ENCODE measurements around the gene DHCR7. TPM values are rescaled to one million over a fixed set of nuclear protein-coding genes. Genes with fewer than 3 reads are reported as not detected.
A peak's percentile ranks its signal among the peaks of the same experiment; 100 is the strongest.

DHCR7 gene
- total and polyA plus RNA-seq, 5 experiments from 2014 or later: 17.1 to 22.1 (median 18.6) TPM

DNA sequence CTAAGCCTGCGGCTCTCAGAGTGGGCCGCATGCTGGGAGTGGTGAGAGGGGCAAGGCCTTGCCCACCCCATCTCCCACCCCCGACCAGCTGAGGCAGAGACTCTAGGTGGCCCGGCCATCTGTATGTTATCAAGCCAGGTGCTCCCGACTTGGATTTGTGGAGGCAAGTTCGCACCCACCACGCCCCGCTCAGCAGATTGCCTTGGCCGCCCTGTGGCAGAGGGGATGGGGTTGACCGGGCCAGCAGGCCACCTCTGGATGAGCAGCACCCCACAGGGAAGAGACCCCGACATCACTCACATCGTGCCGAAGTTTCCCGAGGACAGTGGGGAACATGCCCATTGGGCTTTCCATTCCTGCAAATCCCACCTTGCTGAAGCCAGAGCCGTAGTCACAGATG is 40.8 kb downstream of the DHCR7 start:
- ATAC-seq: no peak
- POLR2A ChIA-PET: no interaction called here

DNA sequence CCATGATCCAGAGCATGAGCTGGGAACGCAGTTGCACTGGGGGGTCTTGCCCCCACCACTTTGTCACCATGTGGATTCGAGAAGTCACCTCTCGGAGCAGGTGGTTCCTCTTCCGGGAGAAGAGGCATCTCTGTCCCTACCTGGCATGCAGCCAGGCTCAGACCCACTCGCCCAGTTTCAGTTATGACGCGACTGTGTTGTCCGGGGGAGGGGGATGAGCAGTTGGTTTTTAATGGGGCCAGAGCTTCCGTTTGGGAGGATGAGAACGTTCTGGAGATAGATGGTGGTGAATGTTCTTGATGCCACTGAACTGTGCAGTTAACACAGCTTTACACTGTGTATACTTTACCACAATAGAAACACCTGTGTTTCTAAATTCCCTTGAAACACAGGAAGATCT is 41.5 kb downstream of the DHCR7 start:
- Mint-ChIP-seq H3K36me3 (peaks cover 0 to 4% (median 0%) of the 10 kb centered on the region in 3 donors), H3K9me3 (peaks cover 0 to 23% (median 3%) of the 10 kb centered on the region in 9 donors), H3K27me3 (peaks cover 5 to 20% (median 6%) of the 10 kb centered on the region in 5 donors), H3K27ac (no peak overlapping the region), H3K4me1 (no peaks in the 10 kb centered on the region), H3K4me3 (no peak overlapping the region)
- no peak for DNase-seq
- POLR2A ChIA-PET: no interaction called here
- no peak for ATAC-seq

More for the DNA sequence above, 40.8 kb downstream of the DHCR7 start:
- peaks cover 3 to 27% (median 9%) of the 10 kb centered on the region in 5 donors for H3K27me3 Mint-ChIP-seq
- H3K36me3 Mint-ChIP-seq: peaks cover 0 to 4% (median 0%) of the 10 kb centered on the region in 3 donors
- H3K27ac Mint-ChIP-seq: no peak overlapping the region
- H3K4me1 Mint-ChIP-seq: no peaks in the 10 kb centered on the region
- peaks cover 0 to 23% (median 0%) of the 10 kb centered on the region in 9 donors for H3K9me3 Mint-ChIP-seq
- no peak for DNase-seq
- H3K4me3 Mint-ChIP-seq: no peak overlapping the region

DNA sequence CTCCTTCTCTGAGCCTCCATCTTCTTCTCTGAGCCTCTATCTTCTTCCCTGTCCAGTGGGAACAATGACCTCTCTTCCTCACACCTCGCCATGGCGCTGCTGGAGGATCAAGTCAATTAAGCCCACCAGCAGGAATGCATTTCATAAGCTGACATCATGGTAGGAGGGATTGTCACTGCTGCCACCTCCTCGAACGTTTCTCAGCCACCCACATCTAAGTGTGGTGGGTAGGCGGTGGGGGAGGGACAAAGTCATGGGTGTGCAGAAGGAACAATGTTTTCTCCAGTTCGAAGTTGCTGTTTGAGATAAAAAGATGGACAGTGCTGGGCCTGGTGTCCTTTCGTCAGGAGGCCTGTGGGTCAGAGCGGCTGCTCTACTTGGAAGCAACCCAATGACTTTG is 44.0 kb downstream of the DHCR7 start:
- peaks cover 0 to 12% (median 3%) of the 10 kb centered on the region in 5 donors for H3K27me3 Mint-ChIP-seq
- no peaks in the 10 kb centered on the region for H3K4me1 Mint-ChIP-seq
- POLR2A ChIA-PET: no interaction called here
- no peak overlapping the region for H3K27ac Mint-ChIP-seq
- no peak for DNase-seq
- ATAC-seq: no peak
- no peak overlapping the region for H3K4me3 Mint-ChIP-seq
- H3K9me3 Mint-ChIP-seq: peaks cover 0 to 14% (median 0%) of the 10 kb centered on the region in 9 donors
- H3K36me3 Mint-ChIP-seq: no peaks in the 10 kb centered on the region

DNA sequence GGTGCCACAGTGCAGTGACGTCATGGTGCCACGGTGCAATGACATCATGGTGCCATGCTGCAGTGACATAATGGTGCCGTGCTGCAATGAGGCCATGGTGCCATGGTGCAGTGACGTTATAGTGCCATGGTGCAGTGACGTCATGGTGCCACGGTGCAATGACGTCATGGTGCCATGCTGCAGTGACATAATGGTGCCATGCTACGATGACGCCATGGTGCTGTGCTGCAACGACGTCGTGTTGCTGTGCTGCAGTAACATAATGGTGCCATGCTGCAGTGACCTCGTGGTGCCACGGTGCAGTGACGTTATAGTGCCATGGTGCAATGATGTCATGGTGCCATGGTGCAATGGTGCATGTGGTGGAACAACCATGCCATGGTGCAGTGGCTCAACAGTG is 45.3 kb downstream of the DHCR7 start:
- no peak for DNase-seq
- POLR2A ChIA-PET: no interaction called here
- no peaks in the 10 kb centered on the region for H3K4me1 Mint-ChIP-seq

DNA sequence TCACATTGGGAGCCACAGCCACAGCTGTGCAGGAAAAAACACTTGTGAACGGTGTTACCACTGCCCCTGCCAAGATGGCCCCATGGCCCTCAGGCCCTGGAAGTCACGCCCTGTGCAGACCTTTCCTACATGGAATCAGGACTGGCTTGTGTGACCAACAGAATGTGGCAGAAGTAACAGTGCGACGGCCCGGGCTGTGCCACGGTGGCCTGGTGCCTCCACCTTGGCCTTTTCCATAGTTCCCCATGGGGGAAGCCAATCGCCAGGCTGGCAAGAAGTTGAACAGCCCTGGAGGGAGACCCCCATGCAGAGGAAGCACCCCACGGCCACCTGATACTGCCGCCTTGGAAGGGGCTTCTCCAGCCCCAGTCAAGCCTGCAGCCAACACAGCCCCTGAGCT is 48.0 kb downstream of the DHCR7 start:
- POLR2A ChIA-PET: no interaction called here
- ATAC-seq: no peak
- H3K27ac Mint-ChIP-seq: no peak overlapping the region
- H3K27me3 Mint-ChIP-seq: peaks cover 0 to 12% (median 3%) of the 10 kb centered on the region in 5 donors
- H3K36me3 Mint-ChIP-seq: no peaks in the 10 kb centered on the region
- no peak for DNase-seq
- H3K4me1 Mint-ChIP-seq: no peaks in the 10 kb centered on the region
- peaks cover 0 to 14% (median 0%) of the 10 kb centered on the region in 9 donors for H3K9me3 Mint-ChIP-seq
- H3K4me3 Mint-ChIP-seq: no peak overlapping the region

More for the DNA sequence above, 45.3 kb downstream of the DHCR7 start:
- no peak overlapping the region for H3K27ac Mint-ChIP-seq
- no peaks in the 10 kb centered on the region for H3K36me3 Mint-ChIP-seq
- peaks cover 0 to 14% (median 0%) of the 10 kb centered on the region in 9 donors for H3K9me3 Mint-ChIP-seq
- H3K4me3 Mint-ChIP-seq: no peak overlapping the region
- no peak for ATAC-seq
- peaks cover 0 to 12% (median 3%) of the 10 kb centered on the region in 5 donors for H3K27me3 Mint-ChIP-seq

DNA sequence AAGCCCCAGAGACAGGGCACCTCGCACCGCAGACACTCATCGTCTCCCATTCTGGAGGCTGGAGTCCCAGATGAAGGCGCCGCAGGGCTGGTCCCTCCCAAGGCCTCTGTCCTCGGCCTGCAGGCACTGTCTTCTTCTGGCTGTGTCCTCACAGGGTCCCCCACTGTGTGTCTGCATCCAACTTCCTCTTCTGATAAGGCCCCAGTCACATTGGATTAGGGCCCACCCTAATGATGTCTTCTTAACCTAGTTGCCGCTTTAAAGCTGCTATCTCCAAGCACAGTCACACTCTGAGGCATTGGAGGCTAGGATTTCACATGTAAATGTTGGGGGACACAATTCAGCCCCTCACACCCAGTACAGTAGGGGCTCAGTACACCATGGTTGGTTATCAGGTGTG is 48.9 kb downstream of the DHCR7 start:
- no peak for DNase-seq
- no peak overlapping the region for H3K27ac Mint-ChIP-seq
- no peaks in the 10 kb centered on the region for H3K4me1 Mint-ChIP-seq
- ATAC-seq: no peak
- no peaks in the 10 kb centered on the region for H3K36me3 Mint-ChIP-seq
- no peak overlapping the region for H3K4me3 Mint-ChIP-seq
- H3K9me3 Mint-ChIP-seq: peaks cover 0 to 12% (median 0%) of the 10 kb centered on the region in 9 donors
- peaks cover 0 to 9% (median 3%) of the 10 kb centered on the region in 5 donors for H3K27me3 Mint-ChIP-seq
- POLR2A ChIA-PET: no interaction called here

DNA sequence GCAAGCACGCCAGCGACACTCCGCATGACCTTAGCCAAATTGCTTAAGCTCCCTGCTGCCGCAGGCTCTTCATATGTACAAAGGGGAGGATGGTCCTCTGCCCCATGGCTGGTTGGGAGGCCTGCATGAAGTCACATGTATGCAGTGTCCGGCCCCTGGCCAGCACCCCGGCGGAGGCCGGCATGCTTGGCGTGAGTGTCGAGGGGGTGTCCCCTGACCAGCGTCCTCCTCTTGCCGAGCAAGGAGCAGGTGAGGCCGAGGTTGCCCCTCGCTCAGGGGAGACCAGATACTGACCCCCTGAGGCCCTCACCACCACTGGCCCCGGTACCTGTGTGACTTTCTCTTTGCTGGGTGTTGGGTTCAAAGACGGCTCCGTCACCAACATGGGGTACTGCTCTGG is 50.2 kb downstream of the DHCR7 start:
- no peaks in the 10 kb centered on the region for H3K36me3 Mint-ChIP-seq
- no peak overlapping the region for H3K27ac Mint-ChIP-seq
- POLR2A ChIA-PET: interaction anchor here (0.5 kb wide), 1 partner anchor 35 kb away, joined by 3 read pairs; no protein-coding TSS in a partner anchor
- no peak overlapping the region for H3K4me3 Mint-ChIP-seq
- DNase-seq: no peak
- no peaks in the 10 kb centered on the region for H3K4me1 Mint-ChIP-seq
- ATAC-seq: no peak
- peaks cover 0 to 3% (median 0%) of the 10 kb centered on the region in 9 donors for H3K9me3 Mint-ChIP-seq
- peaks cover 0 to 8% (median 2%) of the 10 kb centered on the region in 5 donors for H3K27me3 Mint-ChIP-seq

DNA sequence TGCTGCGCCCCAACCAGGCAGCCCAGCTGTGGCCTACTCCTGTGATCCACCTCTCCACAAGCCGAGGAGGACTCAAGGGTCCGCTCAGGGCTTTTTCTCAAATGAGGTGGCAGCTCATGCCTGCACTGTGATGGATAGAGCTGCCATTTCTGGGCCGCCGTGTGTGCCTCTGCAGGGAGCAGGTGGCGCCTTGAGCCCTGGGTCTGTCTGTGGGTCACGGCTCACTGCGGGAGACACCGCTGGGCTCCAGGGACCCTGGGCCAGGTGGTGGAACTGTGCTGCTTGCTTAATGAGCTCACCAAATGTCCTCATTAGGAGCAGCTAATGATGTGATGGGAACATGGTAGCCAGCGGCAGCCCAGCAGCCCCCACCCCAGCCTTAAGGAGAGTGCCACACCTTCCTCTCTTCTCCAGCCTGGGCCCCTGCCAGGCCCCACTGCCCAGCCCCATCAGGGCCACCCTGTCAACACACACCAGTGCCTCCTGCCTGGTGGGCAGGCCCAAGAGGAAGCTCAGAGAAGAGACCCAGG is 50.8 kb downstream of the DHCR7 start:
- Mint-ChIP-seq H3K4me3 (no peak overlapping the region), H3K27me3 (peaks cover 0 to 11% (median 2%) of the 10 kb centered on the region in 5 donors), H3K27ac (no peak overlapping the region), H3K9me3 (peaks cover 0 to 3% (median 0%) of the 10 kb centered on the region in 9 donors), H3K4me1 (no peaks in the 10 kb centered on the region), H3K36me3 (no peaks in the 10 kb centered on the region)
- ATAC-seq (no peak), DNase-seq (no peak)
- POLR2A ChIA-PET: no interaction called here

DNA sequence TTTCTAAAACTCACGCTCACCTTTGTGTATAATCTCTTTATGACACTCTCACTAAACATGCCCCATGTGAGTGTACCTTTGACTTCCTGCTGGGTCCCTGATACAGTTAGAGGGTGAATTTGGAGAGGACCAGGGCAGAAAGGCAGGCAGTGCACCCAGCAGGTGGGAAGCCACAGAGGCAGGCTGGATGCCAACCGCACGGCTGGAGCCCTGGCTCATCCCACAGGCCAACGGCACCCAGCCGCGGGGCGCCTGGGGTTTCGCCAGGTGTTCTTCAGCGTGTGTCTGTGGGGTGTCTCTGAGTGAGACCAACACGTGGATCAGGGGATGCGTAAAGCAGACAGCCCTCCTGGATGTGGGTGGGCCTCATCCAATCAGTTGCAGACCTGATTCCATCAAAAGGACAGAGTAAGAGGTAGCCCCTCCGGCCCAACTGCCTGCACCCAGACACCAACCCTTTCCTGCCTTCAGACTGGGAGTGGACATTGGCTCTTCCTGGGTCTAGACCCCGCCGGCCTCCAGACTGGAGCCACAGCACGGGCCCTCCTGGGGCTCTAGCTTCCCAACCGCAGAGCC is 51.6 kb downstream of the DHCR7 start:
- Mint-ChIP-seq H3K27me3 (peaks cover 0 to 17% (median 6%) of the 10 kb centered on the region in 5 donors), H3K9me3 (no peaks in the 10 kb centered on the region), H3K4me1 (no peaks in the 10 kb centered on the region), H3K36me3 (no peaks in the 10 kb centered on the region), H3K4me3 (no peak overlapping the region), H3K27ac (peak overlapping the region in 1 of 10 donors; percentile 61)
- DNase-seq: no peak
- POLR2A ChIA-PET: no interaction called here
- ATAC-seq: no peak

DNA sequence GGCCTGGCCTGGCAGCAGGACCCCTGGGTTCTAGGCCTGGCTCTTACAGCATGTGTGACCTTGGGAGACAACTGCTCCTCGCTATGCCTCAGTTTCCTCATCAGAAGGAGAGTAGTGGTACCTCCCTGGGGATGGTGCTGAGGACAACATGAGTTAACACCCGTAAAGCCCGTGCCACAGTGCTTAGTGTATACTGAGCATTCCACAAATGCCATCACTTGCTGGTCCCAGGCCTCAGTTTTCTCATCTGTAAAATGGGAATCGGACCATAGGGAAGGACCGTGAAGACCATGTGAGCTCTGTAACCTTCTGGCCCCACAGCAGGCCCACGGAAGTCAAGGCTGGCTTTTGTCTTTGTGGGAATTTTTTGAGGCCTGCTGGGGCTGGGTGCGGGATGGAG is 52.4 kb downstream of the DHCR7 start:
- DNase-seq (no peak), ATAC-seq (no peak)
- H3K4me3 Mint-ChIP-seq: no peak overlapping the region
- H3K27me3 Mint-ChIP-seq: peaks cover 0 to 17% (median 7%) of the 10 kb centered on the region in 5 donors
- peaks cover 0 to 1% (median 0%) of the 10 kb centered on the region in 4 donors for H3K4me1 Mint-ChIP-seq
- H3K27ac Mint-ChIP-seq: no peak overlapping the region
- no peaks in the 10 kb centered on the region for H3K36me3 Mint-ChIP-seq
- H3K9me3 Mint-ChIP-seq: no peaks in the 10 kb centered on the region
- POLR2A ChIA-PET: no interaction called here

DNA sequence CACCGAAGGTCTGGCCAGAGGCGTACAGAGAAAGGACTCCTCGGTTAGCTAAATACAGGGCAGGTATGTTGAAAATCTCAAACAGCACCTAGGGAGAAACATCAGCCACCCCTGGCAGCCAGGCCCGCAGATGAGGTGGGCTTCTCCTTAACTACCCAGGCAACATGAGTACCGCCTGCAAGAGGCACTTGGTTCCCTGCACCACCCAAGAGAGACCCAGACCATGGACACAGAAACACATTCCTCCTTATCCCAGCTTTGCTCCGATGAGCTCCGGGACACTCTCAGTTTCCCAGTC is 53.0 kb downstream of the DHCR7 start:
- H3K4me3 Mint-ChIP-seq: no peak overlapping the region
- no peaks in the 10 kb centered on the region for H3K36me3 Mint-ChIP-seq
- no peak overlapping the region for H3K27ac Mint-ChIP-seq
- peaks cover 0 to 1% (median 0%) of the 10 kb centered on the region in 4 donors for H3K4me1 Mint-ChIP-seq
- H3K27me3 Mint-ChIP-seq: peaks cover 0 to 17% (median 7%) of the 10 kb centered on the region in 5 donors
- H3K9me3 Mint-ChIP-seq: no peaks in the 10 kb centered on the region
- ATAC-seq: no peak
- DNase-seq: no peak
- POLR2A ChIA-PET: no interaction called here

DNA sequence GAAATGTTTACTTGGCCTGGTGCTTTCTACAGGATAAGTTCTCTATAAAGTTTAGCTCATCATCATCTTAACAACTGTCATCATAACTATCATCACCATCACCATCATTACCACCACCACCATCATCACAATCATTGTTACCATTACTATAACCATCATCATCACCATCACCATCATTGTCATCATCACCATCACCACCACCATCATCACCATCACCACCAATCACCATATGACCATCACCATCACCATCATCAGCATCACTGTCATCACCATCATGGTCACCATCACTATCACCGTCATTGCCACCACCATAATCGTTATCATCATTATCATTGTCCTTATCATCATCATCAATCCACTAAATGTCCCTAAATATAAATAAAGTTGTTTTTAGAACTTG is 54.9 kb downstream of the DHCR7 start:
- Mint-ChIP-seq H3K27ac (no peak overlapping the region), H3K4me1 (peaks cover 0 to 2% (median under 1%) of the 10 kb centered on the region in 4 donors), H3K27me3 (peaks cover 0 to 22% (median 9%) of the 10 kb centered on the region in 5 donors), H3K36me3 (no peaks in the 10 kb centered on the region), H3K9me3 (no peaks in the 10 kb centered on the region), H3K4me3 (no peak overlapping the region)
- ATAC-seq: no peak
- DNase-seq: no peak
- POLR2A ChIA-PET: no interaction called here

DNA sequence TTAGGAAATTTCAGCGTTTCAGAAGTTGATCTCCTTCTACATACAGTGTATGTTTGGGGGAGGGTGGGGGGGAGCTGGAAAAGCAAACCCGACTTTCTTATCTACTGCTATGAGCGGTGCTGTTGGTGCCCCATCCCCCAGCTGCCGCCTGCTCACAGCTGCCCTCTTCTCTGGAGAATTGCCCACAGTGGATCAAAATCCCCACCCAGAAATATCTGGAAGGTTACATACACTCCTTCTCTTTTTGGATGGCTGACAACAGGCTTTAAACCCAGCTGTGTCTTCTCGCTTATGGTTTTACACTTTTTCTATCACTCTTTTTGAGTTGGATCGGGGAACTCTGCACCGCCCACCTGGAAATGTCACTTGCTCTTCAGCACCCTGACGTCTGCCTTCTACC is 56.4 kb downstream of the DHCR7 start:
- POLR2A ChIA-PET: no interaction called here
- Mint-ChIP-seq H3K27ac (no peak overlapping the region), H3K4me1 (peaks cover 0 to 6% (median under 1%) of the 10 kb centered on the region in 4 donors), H3K27me3 (peaks cover 0 to 27% (median 14%) of the 10 kb centered on the region in 5 donors), H3K36me3 (no peaks in the 10 kb centered on the region), H3K9me3 (no peaks in the 10 kb centered on the region), H3K4me3 (no peak overlapping the region)
- DNase-seq: no peak
- ATAC-seq: no peak

DNA sequence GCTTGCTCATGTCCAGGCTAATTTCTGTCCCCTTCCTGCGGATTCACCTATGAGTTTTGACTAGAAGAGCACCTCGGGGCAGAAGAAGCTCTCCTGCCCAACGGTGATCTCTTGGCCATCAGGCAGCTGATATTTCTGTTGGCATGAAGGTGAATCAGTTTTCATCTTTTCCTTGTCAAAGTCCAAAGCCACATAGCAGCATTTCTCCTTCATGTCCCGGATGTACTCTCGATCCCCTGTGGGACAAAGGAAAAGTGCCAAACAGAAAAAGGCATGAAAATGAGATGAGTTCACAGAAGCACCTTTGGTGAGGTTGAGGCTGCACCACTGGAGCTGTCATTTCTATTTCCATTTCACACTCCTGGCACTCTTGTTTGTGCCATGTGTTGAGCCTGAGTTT is 56.8 kb downstream of the DHCR7 start:
- POLR2A ChIA-PET: no interaction called here
- no peaks in the 10 kb centered on the region for H3K36me3 Mint-ChIP-seq
- no peaks in the 10 kb centered on the region for H3K9me3 Mint-ChIP-seq
- H3K27me3 Mint-ChIP-seq: peaks cover 0 to 30% (median 16%) of the 10 kb centered on the region in 5 donors
- DNase-seq (no peak), ATAC-seq (no peak)
- peaks cover 0 to 6% (median 3%) of the 10 kb centered on the region in 4 donors for H3K4me1 Mint-ChIP-seq
- H3K4me3 Mint-ChIP-seq: no peak overlapping the region
- no peak overlapping the region for H3K27ac Mint-ChIP-seq
